HG03108 (cell line): ENCODE results near the gene PRKG2.

Experiments
- ATAC-seq: cut with Tn5 transposase; IDR thresholded peaks from one replicate; pipeline ENCODE4 v1.9.1; 2021; ENCODE audit warnings: moderate library complexity; ENCODE audit not compliant: unreplicated experiment

PRKG2 gene

GRCh38 chr4:81218206-81218605 is 3.2 kb upstream of the PRKG2 start:
- no peak for ATAC-seq

- ATAC-seq = no peak
These were observed 2.8 kb upstream of the PRKG2 start for GRCh38 chr4:81217779-81218178.

- no peak for ATAC-seq
These were observed 909 bp upstream of the PRKG2 start for GRCh38 chr4:81215931-81216330.

GRCh38 chr4:81214144-81214880 is 710 bp downstream of the PRKG2 start:
- no peak for ATAC-seq

GRCh38 chr4:81213671-81214070 is 1.4 kb downstream of the PRKG2 start:
- ATAC-seq = no peak

GRCh38 chr4:81211956-81212355 is 3.1 kb downstream of the PRKG2 start:
- ATAC-seq = no peak

GRCh38 chr4:81207828-81208227 is 7.2 kb downstream of the PRKG2 start:
- no peak for ATAC-seq

GRCh38 chr4:81205302-81205701 is 9.7 kb downstream of the PRKG2 start:
- ATAC-seq = no peak

GRCh38 chr4:81204571-81204970 is 10.5 kb downstream of the PRKG2 start:
- no peak for ATAC-seq

GRCh38 chr4:81199831-81200230 is 15.2 kb downstream of the PRKG2 start:
- ATAC-seq = no peak

- ATAC-seq = no peak
These were observed 16.4 kb downstream of the PRKG2 start for GRCh38 chr4:81198609-81199008.

- no peak for ATAC-seq
These were observed 17.0 kb downstream of the PRKG2 start for GRCh38 chr4:81197864-81198524.

GRCh38 chr4:81196126-81196650 is 18.8 kb downstream of the PRKG2 start:
- no peak for ATAC-seq

GRCh38 chr4:81195475-81195874 is 19.5 kb downstream of the PRKG2 start:
- no peak for ATAC-seq

GRCh38 chr4:81194286-81194685 is 20.7 kb downstream of the PRKG2 start:
- ATAC-seq = no peak

- no peak for ATAC-seq
These were observed 34.1 kb downstream of the PRKG2 start for GRCh38 chr4:81180916-81181315.

- no peak for ATAC-seq
These were observed 35.7 kb downstream of the PRKG2 start for GRCh38 chr4:81179326-81179725.

GRCh38 chr4:81173213-81173612 is 41.8 kb downstream of the PRKG2 start:
- no peak for ATAC-seq

GRCh38 chr4:81166458-81167160 is 48.4 kb downstream of the PRKG2 start:
- no peak for ATAC-seq

- ATAC-seq = no peak
These were observed 49.1 kb downstream of the PRKG2 start for GRCh38 chr4:81165861-81166430.

- ATAC-seq = no peak
These were observed 50.2 kb downstream of the PRKG2 start for GRCh38 chr4:81164623-81165416.
